CD4-positive, alpha-beta T cell treated with Interleukin-21 for 1 hour (primary cell): ENCODE data around the gene AGTR1.
"Not testable (repeated sequence)": the region's sequence is repeated elsewhere in the genome, so short reads cannot be mapped to it uniquely, and the experiment has no call there.

Experiments
- DNase-seq: peaks from one replicate; pipeline ENCODE4 v3.0.0-alpha.2; 2020

AGTR1 gene

GRCh38 chr3:148718982-148719862, 21.5 kb downstream of the AGTR1 start:
- no peak for DNase-seq

DNA sequence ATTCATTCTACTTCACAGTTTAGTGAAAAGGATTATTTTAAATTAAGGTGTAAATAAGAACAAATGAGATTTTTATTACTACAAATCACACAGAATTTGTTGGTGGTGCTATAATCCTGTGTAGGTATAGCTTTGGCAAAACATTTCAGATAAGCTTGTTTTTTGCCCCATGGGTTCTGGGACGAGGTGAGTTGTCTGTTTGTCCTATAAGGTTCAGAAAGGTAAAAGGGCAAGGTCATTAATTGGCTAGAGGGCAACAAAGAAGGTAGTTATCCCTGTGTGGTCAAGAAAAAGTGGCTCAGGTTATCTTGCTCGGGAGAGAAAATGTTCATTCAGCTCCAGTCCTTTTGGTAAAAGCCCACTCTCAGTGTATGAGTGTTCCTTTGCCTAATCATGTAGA, 23.2 kb downstream of the AGTR1 start:
- DNase-seq: no peak

DNA sequence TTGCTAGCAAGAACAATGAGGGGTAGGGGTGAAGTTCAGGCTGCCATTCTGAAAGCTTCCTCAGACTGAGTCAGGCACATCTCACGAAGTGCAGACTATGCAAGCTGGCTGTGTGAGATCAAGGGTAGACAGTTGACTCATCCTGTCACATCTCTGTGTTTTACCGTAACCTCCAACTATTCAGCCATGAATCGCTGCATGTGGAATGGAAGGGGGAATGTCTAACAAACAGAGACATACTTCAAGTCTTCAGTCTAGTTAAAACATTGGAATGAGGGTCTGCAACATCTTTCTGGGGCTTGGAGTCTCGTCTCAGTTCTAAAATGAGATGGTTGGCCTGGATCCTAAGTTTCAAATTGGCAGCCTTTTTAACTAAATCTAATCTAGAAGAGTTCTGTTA, 25.9 kb downstream of the AGTR1 start:
- no peak for DNase-seq

DNA sequence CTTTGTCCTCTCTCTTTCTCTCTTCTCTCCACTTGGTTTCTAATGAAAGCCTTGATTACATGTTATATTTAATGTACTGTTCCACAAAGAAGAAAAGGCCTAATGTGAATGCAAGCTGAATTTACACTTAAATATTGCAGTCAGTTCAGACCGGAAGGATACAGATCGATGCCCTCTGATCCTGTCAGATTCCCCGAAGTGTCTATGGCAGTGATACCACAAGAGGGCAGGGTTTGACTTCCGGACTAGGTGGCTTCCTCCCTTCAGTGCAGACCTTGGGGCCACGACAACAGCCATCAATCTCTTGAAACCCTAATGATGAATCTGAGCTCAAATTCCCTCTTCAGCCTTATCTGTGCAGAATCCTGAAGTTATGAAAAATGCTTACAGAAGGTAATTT, 29.5 kb downstream of the AGTR1 start:
- no peak for DNase-seq

GRCh38 chr3:148728753-148729152, 31.1 kb downstream of the AGTR1 start:
- DNase-seq: no peak

GRCh38 chr3:148729476-148730055, 31.9 kb downstream of the AGTR1 start:
- no peak for DNase-seq

DNA sequence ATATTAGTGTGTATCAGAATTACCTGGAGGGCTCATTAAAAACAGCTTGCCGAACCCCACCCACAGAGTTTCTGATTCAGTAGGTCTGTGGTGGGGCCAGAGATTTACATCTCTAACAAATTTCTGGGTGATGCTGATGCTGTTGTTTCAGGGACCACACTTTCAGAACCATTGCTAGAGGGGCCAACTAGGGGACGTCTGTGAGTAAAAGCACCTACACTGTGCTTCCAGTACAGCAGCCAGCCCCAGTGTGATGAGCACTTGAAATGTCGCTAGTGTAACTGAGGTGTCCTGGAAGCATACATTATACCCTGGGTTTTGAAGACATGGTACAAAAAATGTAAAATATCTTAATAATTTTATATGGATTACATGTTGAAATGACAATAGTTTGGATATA, 33.0 kb downstream of the AGTR1 start:
- no peak for DNase-seq

- no peak for DNase-seq
Measured at GRCh38 chr3:148735597-148735996, 37.9 kb downstream of the AGTR1 start.

DNA sequence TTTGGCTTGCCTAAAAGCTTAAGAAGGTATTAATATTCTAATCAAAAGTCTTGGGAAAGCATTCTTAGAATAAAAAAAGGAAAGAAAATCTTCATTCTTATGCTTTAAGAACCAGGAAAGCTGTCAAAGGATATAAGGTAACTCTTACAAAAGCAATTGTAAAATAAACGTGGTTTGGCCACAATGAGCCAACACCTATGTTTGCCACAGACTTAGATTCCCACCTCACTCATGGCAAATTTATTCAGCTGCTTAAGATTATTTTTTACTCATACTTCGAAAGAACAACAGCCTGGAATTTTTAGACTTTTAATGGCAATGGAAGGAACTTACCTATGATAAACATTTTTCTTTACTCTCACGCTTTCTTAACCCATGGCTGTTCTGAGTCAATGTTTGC, 38.4 kb downstream of the AGTR1 start:
- DNase-seq: no peak

DNA sequence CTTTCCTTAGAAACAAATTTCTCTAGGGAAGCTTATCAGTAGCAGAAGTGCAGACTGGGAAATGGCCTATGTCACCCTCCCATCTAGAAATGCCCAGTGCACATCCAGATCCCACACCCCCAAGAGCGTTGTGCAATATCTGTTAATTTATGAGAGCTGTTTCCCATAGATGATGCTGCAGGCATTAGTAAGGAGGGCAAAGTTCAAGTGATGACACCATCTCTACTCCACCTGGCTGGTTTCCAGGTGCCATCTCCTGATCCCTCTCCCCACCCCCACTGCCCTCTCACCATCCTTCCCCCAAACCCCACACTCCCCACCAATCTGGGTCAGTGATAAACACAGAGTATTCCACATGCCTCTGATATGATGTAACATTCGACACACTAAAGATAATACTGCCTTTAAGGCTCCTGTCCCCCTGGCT, 39.4 kb downstream of the AGTR1 start:
- no peak for DNase-seq

- DNase-seq: no peak
Measured at GRCh38 chr3:148739720-148740119, 42.0 kb downstream of the AGTR1 start.

DNA sequence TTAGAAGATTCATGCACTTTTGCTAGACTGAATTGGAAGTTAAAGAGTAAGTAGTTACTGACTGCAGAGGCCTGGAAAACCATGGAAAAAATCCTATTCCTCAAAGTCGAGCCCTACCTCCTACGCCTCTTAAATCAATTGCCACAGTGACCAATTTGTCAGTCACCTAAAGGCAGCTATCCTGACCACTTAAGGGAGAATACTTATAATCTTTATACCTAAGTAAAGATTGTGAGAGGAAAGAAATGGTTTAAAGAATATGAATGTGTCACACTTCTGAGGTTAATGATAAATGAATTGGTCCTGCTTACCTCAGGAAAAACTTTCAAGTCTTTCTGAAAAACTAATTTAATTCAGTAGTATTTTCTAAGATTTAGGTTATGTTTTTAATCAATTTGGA, 42.6 kb downstream of the AGTR1 start:
- DNase-seq: no peak

DNA sequence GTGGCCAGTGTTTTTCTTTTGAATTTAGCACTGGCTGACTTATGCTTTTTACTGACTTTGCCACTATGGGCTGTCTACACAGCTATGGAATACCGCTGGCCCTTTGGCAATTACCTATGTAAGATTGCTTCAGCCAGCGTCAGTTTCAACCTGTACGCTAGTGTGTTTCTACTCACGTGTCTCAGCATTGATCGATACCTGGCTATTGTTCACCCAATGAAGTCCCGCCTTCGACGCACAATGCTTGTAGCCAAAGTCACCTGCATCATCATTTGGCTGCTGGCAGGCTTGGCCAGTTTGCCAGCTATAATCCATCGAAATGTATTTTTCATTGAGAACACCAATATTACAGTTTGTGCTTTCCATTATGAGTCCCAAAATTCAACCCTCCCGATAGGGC, 43.5 kb downstream of the AGTR1 start:
- DNase-seq: no peak

- DNase-seq: no peak
Measured at GRCh38 chr3:148742118-148742517, 44.4 kb downstream of the AGTR1 start.

GRCh38 chr3:148746053-148746452, 48.4 kb downstream of the AGTR1 start:
- no peak for DNase-seq

DNA sequence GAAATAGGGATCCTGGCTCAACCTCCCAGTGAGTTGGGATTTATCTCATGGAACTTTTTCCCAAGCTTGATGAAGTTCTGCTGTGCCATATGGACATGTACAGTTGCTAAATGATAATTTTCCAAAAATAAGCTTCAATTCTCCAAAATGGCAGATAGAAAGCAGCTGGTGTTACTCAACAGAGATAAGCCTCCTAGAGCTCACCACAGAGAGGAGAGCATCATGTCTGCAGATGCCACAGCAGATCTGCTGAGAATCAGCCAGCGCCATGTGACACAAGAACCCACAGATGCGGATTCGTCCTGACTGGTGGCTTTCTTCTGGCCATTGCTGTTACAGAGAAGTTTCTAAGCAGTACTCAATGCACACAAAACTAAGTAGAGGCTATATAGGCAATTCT, 50.6 kb downstream of the AGTR1 start:
- no peak for DNase-seq

DNA sequence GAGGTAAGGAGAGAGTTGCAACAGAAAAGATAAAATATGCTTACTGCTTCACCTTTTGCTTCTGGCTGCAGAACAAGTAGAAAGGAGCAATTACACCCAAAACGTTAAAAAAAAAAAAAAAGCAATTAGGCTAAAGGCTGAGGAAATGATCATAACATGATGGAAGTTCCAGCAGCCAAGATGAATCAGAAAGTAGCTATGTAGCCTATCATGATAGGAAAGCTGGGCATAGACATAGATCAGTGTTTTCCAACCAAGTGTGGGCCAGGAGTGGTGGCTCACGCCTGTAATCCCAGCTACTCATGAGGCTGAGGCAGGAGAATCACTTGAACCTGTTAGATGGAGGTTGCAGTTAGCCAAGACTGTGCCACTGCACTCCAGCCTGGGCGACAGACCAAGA, 52.6 kb downstream of the AGTR1 start:
- no peak for DNase-seq

DNA sequence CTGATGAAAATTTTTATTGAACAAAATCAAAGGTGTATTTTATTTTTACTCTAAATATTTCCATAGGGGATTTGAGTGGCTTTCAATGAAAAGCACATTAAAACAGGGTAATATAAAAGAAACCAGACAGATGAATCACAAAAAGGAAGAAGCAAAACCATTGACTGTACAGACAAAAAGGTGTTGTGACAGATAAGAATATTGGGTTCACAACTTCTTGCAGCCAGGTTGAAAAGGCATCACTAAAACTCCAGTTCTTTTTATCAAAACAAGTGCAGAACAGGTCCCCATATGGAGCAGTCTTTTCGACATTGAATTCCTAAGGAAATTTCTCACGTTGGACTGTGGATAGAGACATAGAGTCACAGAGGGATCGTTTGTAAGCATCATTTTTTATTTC, 53.8 kb downstream of the AGTR1 start:
- no peak for DNase-seq

DNA sequence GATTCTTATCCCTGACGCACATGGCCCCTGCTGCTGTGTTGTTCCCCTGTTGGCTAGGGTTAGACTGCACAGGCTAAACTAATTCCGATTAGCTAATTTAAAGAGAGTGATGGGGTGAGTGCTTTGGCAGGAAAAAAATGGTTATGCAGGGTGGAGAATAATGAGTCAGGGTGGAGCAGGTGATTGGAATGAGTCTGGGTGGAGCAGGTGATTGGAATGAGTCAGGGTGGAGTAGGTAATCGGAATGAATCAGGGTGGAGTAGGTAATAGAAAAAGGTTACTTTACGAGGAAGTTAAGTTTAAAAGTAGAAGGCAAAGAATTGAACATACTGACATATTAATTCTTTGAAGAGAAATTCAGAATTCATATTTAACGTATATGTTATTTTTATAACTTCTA, 55.7 kb downstream of the AGTR1 start:
- DNase-seq: not testable (repeated sequence)

DNA sequence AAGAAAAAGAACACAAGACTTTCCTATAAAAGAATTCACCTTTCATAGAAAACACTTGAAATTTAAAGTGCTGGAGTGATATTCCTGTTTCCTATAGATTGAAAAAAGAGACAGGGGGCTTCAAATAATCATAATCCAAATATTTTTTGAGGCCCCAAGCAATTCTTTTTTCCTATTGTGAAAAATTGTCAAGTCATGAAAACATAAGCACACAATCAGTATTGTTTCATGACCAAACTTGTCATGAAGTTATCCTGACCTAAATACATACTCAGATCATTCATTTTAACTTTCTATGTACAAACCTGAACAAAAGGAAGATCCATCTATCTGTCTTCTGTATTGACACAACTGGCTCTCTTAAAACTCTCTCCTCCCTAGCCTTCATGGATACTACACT, 57.9 kb downstream of the AGTR1 start:
- no peak for DNase-seq

DNA sequence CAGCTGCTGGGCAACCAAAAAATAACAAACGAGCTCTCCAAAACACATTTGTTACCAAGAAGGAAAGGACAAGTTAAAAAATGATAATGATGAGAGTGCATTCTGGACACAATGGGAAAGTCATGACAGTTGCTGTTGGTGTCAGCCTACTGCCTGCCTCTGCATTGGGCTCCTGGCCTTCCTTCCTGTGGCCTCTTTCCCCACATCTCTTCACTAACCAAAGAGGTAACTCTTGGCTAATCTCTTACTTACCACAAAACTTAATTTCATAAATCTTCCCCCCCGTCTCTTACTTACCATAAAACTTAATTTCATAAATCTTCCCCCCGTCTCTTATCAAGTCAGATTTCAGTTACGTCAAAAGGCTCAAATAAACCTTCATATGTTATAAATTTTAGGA, 58.6 kb downstream of the AGTR1 start:
- no peak for DNase-seq

DNA sequence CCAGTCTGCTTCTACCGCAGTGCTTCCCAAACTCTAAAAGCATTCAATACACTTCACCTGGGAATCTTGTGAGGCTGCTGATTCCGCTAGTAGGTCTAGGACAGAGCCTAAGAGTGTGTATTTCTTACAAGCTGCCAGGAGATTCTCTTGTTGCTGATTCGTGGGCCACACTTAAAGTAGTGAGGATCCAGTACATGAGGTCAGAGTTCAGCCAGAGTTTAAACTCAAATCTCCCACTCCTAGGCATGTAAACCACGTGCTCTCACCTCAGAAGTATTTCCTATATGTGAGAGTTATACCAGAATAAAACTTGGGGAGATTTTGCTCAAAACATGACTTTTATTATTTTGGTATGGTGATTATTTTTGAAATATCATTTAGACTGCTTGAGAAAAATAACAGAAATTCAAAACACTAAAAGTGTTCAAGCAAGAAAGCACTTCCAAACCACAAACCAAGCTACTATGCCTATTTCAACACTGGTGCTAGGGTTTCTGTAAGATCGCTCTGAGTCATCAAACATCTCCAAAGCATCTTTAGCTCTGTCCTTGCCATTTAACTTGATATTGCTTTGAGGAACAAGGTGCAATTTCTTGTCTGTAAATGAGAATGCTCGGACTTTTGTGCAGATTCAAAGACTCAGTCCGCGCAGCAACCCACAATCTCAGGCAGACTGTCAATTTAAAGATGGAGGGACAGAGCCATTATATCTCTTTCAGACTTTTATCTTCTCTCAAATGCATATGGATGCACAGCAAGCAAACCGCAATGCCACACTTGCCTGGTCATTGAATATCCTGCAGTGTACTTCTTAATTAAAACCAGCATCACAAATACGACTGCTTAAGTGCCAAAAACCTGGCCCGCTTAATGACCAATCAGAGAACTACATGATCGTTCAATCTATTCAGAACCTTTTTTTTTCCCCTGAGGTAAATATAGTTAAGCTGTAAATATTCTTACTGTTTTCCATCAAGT, 59.8 kb downstream of the AGTR1 start:
- DNase-seq: no peak

GRCh38 chr3:148758303-148758884, 60.7 kb downstream of the AGTR1 start:
- no peak for DNase-seq
